Stimulated activated CD8-positive, alpha-beta memory T cell treated with anti-CD3 and anti-CD28 coated beads, Interleukin-12 subunit alpha, Interleukin-12 subunit beta, amount 100 ng/mL, for 24 hours (primary cell): ENCODE measurements around the gene SLC24A4.

Source experiments
- DNase-seq: peaks from one replicate; pipeline ENCODE4 v3.0.0-alpha.2; 2020; ENCODE audit errors: extremely low read depth

Gene SLC24A4

DNA sequence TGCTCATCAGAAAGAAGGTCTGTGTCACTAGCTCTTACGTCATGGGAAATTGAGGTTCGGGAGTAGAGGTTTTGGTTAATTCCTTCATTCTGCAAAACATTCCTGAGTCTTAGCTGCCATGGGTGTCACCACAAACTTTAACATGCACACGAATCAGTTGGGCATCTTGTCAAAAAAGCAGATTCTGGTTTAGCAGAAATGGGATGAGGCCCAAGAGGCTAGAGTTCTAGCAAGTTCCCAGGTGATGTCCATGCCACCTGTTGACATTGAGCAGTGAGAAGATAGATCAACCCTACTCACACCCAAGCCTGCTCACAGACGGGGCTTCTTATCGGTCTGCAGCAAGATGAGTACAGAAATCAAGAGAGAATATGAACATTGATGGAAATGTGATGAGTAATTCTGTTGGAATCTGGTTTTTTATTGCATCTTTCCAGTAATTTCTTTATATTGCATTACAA, 179.0 kb downstream of the SLC24A4 start:
- no peak for DNase-seq

DNA sequence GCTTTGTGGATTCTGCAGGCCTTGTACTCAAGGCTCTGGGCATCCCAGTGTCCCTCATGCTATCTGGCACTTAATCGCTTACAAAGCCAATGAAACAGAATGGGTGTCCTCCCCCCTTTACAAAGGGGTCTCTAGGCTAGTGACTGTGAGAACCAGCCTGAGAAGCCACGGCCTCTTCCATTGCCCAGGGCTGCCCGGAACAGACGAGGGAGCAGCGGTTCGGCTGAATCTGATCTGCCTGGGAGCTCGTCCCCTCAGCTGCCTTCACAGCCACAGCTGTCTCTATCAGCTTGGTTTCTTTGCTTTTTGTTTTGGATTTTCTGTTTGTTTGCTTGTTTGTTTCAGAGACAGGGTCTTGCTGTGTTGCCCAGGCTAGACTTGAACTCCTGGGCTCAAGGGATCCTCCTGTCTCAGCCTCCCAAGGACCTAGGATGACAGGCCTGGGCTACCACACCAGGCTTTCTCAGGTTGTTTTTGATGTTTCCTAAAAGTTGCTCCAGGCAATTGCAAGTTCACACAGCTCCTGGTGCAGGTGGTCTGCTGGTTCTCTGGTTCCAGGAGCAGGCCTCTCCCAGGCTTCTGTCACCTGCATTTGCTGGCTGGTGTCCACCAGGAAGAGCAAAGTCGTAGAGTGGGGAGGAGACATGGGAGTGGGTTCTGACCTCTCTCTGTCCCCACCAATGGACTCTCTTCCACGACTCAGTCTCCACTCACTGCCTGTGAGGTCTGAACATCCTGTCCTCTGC, 179.7 kb downstream of the SLC24A4 start:
- no peak for DNase-seq

DNA sequence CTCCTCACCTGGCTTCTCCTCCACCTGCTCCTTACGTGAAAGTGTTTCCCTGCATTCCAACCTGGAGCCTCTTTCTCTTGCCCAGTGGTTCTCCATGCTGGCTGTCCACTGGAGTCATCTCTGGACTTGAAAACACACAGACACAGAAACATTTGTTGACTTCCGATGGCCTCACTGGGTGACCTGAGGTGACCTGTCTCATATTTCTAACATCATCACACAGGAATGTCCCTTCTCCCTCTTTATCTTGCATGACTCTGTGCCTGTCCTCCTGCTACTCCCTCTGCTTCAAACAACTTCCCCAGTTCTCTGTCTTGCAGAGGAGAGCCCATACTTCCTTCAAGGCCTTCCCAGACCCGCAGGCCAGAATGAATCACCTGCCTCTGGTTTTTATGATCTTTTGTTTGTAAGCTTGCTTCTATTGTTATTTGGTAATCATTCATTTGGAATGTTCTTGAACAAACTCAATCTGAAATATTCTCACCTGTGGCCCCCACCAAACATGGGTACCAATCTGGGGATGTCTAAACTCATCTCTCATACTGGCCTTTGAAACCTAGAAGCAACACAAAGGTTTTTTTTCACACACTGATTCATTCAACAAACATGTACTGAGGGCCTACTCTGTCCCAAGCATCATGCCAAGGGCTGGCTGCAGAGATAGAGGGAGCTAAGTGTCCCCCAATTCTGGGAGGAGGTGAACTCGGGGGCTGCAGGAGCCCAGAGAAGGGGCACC, 181.0 kb downstream of the SLC24A4 start:
- no peak for DNase-seq

DNA sequence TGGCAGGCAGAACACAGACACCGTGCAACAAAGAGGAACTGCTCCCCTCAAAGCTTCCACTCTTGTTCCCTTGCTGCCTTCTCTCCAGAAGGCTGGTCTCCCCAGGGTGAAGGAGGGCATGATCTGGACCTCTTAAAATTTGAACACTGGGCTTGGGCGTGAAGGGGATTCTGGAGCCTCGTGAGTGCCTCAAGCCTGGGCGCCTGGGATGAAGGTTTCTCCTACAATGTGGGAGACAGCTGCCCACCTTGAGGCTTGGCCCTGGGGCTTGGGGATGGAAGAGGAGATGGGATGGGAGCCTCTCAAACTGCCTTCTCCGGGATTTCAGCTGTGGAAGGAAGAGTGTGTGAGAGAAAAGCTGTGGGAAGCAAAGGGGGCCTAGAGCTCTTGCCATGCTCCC, 182.9 kb downstream of the SLC24A4 start:
- no peak for DNase-seq

DNA sequence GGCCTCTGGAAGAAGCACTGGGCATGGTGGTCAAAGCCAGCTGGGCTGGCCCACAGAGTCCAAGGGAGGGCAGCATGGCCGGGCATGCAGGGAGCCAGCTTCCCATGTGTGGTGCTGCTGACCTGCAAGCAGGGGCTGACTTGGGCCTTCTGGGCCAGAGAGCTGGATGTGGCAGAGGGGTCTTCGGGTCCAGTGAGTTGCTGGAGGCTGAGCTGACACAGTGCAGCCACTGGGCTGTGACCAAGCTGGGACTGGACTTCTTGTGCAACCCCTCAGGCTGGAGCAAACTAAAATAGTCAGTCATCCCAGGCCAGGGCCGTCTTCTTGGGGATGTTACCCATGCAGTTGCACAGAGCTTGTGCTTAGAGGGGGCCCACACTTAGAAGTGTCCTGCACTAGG, 183.3 kb downstream of the SLC24A4 start:
- no peak for DNase-seq

DNA sequence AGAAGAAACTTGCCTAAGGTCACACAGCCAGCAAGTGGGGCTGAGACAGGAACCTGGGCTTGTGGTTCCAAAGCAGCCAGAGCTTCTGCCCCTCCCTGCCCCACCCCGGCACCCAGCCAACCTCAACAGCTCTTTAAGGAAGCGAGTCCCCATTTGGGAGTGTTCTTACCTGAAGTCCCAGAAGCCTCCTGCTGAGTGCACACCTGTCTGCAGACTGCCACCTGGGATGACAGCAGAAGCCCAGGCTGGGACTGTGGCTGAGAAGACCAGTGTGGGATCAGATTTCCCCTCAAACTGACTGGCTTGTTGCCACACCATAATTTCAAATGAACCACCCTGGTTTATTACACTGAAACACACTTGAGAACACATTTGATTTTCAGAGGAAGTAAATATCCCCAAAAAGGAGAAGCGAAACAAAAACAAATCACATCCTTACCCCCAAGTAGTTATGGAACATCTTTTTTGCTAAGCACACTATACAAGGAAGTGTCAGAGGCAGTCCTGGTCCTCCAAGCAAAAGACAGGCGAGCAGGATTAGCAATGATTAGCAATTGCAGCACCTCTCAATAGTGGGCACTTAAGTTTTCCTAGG, 184.3 kb downstream of the SLC24A4 start:
- DNase-seq, result no peak

DNA sequence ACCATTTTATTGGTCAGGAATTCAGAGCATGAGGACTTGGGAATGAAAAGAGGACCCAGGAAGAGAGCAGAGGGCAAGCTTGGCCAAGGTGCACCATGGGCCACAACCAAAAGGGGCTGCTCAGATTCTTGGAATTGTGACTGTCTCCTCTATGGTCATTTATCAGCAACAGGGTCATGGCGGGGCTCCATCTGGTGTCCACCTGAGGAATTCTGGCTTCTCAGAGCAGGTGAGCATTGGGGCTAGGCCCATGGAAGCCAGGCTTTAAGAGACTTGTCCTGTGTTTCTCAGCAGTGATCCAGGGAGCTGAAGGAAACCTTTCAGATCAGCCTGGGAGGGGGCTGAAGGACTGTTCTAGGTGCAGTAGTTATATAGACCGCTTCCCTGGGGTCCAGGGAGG, 188.0 kb downstream of the SLC24A4 start:
- DNase-seq, result no peak

DNA sequence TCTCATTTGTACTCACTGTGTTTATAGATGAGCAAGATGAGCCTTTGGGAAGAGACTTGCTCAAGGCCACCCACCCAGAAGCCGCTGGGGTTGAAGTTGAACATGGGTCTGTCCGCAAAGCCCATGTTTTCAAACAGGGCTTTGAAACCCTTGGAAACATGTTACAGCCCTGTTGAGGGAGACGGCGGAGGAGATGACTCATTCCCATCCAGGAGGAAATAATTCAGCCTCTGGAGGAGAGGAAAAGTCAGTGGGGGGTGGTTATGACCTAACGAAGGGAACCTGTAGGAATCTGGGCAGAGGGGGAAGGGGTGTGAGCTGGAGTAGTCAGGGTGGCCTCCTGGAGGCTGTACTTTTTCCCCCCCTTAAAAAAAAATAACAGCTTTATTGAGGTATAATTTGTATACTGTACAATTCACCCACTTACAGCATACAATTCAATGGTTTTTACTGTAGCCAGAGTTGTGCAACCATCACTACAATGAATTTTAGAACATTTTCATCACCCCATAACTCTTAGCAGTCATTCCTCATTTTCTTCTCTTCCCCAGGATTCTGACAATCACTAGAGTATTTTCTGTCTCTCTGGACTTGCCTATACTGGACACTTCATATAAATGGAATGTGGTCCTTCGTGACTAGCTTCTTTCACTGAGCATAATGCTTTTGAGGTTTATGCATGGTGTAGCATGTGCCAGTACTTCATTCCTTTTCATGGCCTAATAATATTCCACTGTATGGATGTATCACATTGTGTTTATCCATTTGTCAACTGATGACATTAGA, 188.7 kb downstream of the SLC24A4 start:
- no peak for DNase-seq

DNA sequence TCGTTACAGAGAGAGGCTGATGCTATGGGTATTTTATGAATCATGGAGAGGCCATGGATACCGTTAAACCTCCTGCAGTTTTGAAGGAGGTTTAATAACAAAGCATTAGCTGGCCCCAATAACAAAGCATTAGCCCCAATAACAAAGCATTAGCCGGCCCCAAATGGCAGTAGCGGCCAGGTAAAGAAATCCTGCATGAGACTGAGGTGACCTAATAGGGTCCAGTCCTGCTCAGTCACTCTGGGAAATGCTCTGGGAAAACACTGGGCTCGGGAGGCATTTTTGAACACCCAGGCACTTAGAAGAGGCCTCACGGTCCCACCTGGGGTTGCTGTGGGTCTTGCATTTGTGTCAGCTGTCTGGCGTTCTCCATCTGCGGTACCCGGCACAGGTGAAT, 189.8 kb downstream of the SLC24A4 start:
- no peak for DNase-seq

DNA sequence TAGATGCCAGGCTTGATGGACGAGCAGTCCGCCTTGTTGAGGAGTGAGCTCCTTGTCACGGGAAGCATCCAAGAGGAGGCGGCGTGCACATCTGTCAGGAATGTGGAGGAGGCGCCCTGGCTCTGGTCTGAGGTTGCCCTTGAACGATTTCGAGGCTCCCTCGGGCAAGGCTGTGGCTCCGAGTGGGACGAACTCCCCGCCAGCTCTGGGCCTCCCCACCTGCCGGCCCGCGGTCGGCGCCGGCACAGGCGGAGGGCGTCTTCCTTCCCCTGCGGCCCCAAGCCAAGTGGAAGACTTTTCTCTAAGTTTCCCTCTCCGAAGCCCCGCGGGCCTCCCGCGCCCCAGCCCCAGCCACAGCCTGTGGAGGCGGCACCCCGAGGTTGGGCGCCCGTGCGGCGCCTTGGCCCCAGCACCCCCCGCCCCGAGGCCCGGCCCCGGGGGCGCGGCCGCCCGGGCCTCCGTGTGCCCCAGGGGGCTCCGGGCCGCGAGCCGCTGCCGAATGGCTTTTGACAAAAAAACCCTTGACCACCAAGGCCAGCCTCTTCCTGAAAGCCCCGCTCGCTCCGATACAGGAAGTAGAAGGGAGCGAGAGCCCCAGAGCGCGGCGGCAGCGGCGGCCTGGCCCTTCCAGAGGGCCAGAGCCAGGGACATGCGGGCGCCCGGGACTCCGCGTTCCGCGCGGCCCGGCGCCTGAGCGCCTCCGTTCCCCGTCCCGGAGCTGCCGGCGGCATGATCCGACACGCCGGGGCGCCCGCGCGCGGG, 190.4 kb downstream of the SLC24A4 start, which contains the start of gene RIN3:
RIN3 (plus strand) TSS at position 578 of the 762 bp plus-strand sequence; CDS start at position 730, 152 bp downstream.
- DNase-seq, result no peak

DNA sequence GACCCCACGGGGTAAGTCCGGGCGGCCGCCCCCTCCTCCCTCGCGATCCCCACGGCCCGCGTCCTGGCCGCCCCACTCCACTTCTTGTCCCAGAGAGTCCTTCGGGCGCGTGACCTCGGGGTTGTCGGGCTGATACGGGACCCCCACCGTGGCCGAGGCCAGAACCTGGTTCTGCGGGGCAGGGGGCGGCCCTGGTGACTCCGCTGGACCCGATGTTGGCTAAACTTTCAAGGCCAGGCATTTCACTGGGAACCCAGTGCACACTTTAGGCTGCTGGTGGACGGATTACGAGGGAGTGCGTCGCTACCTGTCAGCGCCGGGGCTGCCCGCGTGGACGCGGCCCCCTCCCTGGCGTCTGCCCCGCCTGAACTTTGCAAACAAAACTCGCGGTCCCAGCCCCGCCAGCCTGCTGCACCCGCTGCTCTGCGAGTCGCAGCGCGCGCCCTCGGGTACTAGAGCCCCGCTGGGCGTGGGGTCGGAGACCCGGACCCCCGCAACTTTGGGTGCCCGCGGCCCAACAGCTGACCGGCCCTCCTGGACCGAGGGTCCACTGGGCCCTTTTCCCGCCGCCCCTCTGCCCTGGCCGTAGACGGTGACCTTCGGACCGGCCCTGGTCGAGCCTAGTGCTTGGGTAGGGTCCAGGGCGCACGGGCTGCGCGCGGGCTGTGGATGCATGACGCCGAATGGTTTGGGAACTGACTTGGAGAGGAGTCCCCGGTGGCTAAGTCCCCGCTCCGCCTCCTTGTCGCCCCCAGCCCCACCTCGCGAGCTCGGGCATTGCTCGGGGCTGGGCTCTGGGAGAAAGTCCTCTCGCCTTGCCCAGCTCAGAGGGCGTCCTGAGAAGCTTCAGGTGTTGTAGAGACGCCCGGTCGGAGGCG, 191.2 kb downstream of the SLC24A4 start:
- no peak for DNase-seq

DNA sequence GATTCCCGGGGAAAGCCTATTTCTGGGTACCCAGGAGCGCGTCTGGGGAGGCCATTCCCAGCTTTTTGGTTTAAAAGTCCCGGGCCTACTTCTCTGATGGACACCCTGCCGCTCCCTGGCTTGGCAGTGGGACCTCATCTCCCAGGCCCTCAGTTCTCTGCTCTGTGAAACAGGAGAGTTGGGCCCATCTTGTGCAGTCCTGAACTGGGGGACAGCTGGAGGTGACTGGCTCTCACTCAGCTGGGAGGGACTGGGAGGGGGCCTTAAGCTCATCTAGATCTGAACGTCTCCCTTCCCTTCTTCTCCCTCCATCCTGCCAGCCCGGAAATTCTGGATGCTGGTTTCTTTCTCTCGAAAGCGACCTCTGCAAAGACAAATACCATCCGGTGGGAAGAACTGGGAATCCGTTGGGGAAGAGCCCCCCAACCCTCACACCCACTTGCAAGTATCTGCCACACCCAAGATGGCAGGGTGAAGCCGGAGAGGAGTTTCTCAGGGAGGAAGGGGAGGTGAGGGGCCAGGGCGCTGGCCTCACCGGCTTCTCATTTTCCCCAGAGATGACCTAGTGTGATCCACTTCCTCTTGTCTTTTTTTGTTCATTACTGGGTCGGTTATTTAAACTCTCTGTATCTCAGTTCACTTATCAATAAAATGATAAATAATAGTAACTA, 192.0 kb downstream of the SLC24A4 start:
- DNase-seq, result no peak

DNA sequence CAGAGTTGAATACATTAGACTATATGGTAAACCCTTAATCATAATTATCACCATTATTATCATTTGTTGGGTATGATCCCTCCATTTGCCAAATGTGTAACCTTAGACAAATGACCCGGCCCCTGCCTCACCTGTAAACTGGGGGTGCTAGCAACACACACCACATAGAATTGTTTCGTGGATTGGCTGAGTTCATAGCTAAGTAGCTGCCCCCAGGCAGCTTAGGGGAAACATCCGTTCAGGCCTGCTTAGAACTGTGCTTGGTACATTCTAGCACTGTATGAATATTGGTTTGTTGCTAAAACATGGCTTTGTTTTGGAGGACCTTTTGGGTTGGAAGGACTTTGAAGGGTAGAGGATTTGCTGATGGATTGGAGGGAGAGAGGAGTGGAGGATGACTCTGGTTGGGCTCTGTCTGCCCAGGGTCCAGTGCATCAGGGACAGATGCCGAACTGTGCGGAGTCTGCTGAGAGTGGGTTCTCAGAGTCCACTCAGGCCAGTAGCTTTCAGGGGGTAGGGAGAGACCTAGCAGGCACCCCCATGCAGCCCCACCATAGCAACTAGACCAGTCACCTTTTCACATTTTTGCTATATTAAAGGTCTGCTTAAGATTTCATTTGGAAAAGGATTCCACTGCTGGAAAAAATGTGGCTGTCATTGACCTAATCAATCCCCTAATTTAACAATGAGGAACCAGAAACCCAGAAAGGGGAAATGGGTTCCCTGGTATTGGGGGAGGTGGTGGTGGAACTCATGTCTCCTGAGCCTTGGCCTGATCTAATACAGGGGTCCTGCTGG, 192.8 kb downstream of the SLC24A4 start:
- DNase-seq, result no peak

DNA sequence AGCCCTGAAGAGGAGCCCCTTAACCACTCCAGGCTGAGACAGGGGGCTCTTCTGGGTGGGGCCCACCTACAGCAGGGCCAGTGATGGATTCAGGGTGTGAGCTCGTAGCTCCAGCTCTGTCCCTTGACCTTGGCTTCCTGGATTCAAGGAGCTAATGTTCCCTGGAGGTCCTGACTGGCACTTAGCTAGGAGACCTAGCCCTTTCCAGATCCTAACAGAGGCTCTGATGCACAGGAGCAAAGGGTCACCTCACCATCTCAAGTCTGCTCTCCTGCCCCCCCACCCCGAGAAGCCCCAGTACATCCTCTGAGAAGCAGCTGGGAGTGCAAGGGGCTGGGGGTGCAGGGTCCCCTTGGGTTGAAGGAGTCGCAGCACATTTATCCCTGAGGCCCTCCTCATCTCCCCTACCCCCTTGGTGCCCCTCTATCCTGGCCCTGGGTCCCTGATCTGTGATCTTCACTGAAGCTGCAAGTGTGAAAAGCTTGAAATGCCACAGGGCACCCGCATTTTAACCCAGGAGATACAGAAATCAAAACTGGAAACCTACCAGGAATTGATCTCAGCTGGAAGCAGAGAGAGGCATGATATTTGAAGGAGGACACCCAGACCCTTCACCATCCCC, 193.5 kb downstream of the SLC24A4 start:
- DNase-seq, result no peak

DNA sequence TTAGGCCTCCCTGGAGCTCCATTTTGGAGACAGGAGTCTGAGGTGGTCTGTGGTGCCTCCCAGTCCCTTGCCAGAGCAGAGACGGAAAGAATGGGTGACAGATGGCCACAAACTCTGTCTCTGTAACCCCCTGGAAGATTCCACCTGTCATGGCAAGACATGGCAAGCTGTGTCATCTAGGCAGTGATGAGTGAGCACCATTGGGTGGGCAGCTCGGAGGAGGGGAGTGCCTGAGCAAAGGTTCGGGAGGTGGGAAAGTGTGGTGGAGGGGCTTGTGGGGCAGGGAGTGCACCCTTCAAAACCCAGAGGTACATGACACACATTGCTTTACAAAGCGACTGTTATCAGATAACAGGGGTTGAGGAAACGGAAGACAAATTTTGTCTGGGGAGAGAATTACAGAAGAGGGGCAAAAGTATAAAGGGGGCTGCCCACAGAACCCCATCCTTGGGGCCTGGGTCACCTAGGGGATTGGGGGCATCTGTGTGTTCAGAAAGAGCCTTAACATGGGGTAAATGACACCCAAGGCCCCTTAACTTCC, 194.1 kb downstream of the SLC24A4 start:
- no peak for DNase-seq

DNA sequence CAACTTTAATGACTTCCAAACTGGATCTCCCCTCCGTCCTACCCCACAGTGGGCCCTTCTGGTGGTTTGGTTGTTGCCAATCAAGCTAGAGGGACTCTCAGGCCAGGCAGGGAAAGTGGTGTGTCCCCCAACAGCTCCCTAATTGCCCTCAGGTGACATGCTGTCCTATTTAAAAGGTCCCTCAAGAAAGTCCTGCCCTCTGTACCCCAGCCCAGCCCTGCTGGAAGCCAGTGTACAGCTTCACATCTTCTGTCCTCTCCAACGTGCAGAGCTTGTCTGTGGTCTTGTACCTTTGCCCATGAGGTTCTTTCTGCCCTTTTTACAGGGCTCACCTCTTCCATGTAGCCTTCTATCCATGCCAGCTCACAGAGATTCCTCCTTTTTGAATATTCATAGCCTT, 194.8 kb downstream of the SLC24A4 start:
- DNase-seq, result no peak

DNA sequence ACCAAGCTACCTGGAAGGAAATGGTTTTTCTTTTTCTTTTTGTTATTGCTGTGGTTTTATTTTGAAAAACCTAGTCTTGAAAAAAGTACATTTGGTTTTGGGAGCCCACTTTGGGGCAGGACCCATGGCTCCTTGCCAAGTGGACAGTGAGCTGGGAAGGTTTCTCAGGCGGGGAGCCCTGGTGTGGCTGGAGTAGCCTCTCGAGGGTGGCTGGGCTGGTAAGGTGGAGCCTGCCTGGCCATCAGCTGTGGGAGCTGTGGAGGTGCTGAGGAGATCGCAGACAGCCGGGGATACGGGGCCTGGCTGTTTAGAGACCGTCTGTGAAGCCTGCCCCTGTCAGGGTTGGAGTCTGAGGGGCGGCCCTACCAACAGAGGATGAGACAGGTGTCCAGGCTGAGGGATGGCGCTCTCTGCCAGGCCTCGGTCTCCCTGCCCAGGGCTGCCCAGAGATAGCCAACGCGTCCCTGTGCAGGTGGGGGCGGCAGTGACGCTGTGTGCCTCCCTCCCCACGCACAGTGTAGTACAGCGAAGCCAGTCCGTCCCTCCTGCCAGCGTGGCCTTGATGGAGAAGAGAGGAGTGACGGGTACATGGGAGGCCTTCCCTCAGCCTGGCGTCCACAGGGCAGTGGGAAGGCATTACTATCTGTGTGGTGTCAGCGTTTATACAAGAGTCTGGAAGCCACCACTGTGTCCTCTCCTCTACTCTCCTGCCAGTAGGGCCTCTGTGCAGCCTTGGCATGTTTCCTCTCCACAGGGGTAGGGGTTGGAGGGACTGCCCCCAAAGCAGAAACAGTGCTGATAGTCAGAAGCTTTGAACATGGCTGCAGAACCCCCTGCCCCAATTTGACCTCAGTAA, 196.5 kb downstream of the SLC24A4 start:
- no peak for DNase-seq
